Fibroblast of lung (primary cell): Measurements from ENCODE around the gene EMX2. TPM values are rescaled to one million over a fixed set of nuclear protein-coding genes. Genes with fewer than 3 reads are reported as not detected.
A peak's percentile ranks its signal among the peaks of the same experiment; 100 is the strongest.

Experiments
- DNase-seq, 2 donors: peaks; one replicate each; pipeline versions ENCODE4 v3.0.0 to v3.0.0-alpha.2; 2010; ENCODE audit warnings: low read depth in 2 of 2
- H2AFZ ChIP-seq: 2 replicates; pipeline ENCODE4 v1.5.1; 2012; ENCODE audit warnings: low read length, control low read depth, inconsistent platforms
- H3K27ac ChIP-seq: 2 replicates; pipeline ENCODE4 v1.5.1; 2011; ENCODE audit warnings: low read length, control low read depth; ENCODE audit not compliant: insufficient read depth
- H3K27me3 ChIP-seq: 2 replicates; pipeline ENCODE4 v1.5.1; 2011; ENCODE audit warnings: mild to moderate bottlenecking, low read length; ENCODE audit not compliant: control insufficient read depth, insufficient read depth
- H3K36me3 ChIP-seq: 2 replicates; pipeline ENCODE4 v1.5.1; 2011; ENCODE audit warnings: low read length; ENCODE audit not compliant: control insufficient read depth, insufficient read depth
- H3K4me1 ChIP-seq: 2 replicates; pipeline ENCODE4 v1.5.1; 2011; ENCODE audit warnings: low read length; ENCODE audit not compliant: control insufficient read depth, insufficient read depth; ENCODE audit errors: extremely low read depth
- H3K4me2 ChIP-seq: 2 replicates; pipeline ENCODE4 v1.5.1; 2011; ENCODE audit warnings: low read length, control low read depth; ENCODE audit not compliant: insufficient read depth; ENCODE audit errors: extremely low read depth
- H3K4me3 ChIP-seq, 4 experiments: fragments of 200-600 bp in 1 of 4; sonication (generic) in 1 of 4; replicated peaks in 1 of 4; 2 replicates each; pipeline ENCODE4 v1.5.1; 2011 to 2016; ENCODE audit warnings: low read length in 4 of 4, low read depth in 3 of 4, mild to moderate bottlenecking in 3 of 4, control low read depth in 2 of 4, inconsistent platforms in 1 of 4, mixed read lengths in 1 of 4; ENCODE audit not compliant: insufficient read depth in 1 of 4; ENCODE audit errors: control extremely low read depth in 1 of 4
- H3K79me2 ChIP-seq: 2 replicates; pipeline ENCODE4 v1.5.1; 2012; ENCODE audit warnings: mild to moderate bottlenecking, low read length, inconsistent platforms; ENCODE audit not compliant: control insufficient read depth, insufficient read depth
- H3K9ac ChIP-seq: 2 replicates; pipeline ENCODE4 v1.5.1; 2011; ENCODE audit warnings: mild to moderate bottlenecking, low read length, control low read depth; ENCODE audit not compliant: insufficient read depth
- H3K9me3 ChIP-seq: 2 replicates; pipeline ENCODE4 v1.5.1; 2012; ENCODE audit warnings: low read depth, low read length; ENCODE audit not compliant: control insufficient read depth, insufficient read depth
- H4K20me1 ChIP-seq: 2 replicates; pipeline ENCODE4 v1.5.1; 2011; ENCODE audit warnings: low read length; ENCODE audit not compliant: control insufficient read depth, insufficient read depth; ENCODE audit errors: extremely low read depth
- CTCF ChIP-seq, 2 donors: IDR thresholded peaks in 1 of 2; conservative IDR thresholded peaks in 1 of 2; 1 replicate in 1 of 2; 2 replicates in 1 of 2; pipeline ENCODE4 v1.5.1; 2011 to 2012; ENCODE audit warnings: low read length in 2 of 2, control low read depth in 1 of 2, inconsistent platforms in 1 of 2, low read depth in 1 of 2, mild to moderate bottlenecking in 1 of 2
- EZH2 ChIP-seq: IDR thresholded peaks from 2 replicates; pipeline ENCODE4 v1.5.1; 2012; ENCODE audit warnings: low read length, control low read depth, mild to moderate bottlenecking; ENCODE audit errors: missing control alignments
- polyA plus RNA-seq, 2 donors: library from polyadenylated mRNA; depleted of rRNA in 1 of 2; stranded (reverse) in 1 of 2; unstranded in 1 of 2; fragments of >200 nt; gene quantifications; 2 replicates each; pipeline ENCODE4 v1.2.1, GENCODE V29; 2011 to 2012; ENCODE audit warnings: missing spikeins in 1 of 2
- total RNA-seq: library from RNA; depleted of rRNA; stranded (reverse); fragments of >200 nt; gene quantifications from 2 replicates; pipeline ENCODE4 v1.2.1, GENCODE V29; 2014

The EMX2 gene
- total and polyA plus RNA-seq, 2 donors (not counting 1 experiment from before 2014, with no cell fraction given): not detected

GRCh38 chr10:117551330-117552155 is 9.0 kb downstream of the EMX2 start:
- H3K4me1 ChIP-seq: no peaks in the 10 kb centered on the region
- TF ChIP-seq EZH2: no peak
- TF ChIP-seq CTCF (conservative IDR thresholded peaks at IDR 0.05 in 1 of 2, IDR thresholded peaks at IDR 0.05 in 1 of 2; ENCODE audit: low read depth in 1 of 2, low read length in 2 of 2): no peak
- H3K9me3 ChIP-seq: no peaks in the 10 kb centered on the region
- H2AFZ ChIP-seq: no peak overlapping the region
- H3K36me3 ChIP-seq: no peaks in the 10 kb centered on the region
- H3K9ac ChIP-seq: no peak overlapping the region
- H3K27me3 ChIP-seq: peaks cover 50% of the 10 kb centered on the region
- no peaks in the 10 kb centered on the region for H3K79me2 ChIP-seq
- no peak for DNase-seq
- H3K4me2 ChIP-seq: no peak overlapping the region
- H4K20me1 ChIP-seq: no peaks in the 10 kb centered on the region
- no peak overlapping the region for H3K27ac ChIP-seq
- H3K4me3 ChIP-seq: no peak overlapping the region

GRCh38 chr10:117552156-117552631 is 9.6 kb downstream of the EMX2 start:
- Histone ChIP-seq H3K4me1 (no peaks in the 10 kb centered on the region), H3K4me2 (no peak overlapping the region), H3K9ac (no peak overlapping the region), H2AFZ (no peak overlapping the region), H3K4me3 (no peak overlapping the region), H3K27ac (no peak overlapping the region), H3K79me2 (no peaks in the 10 kb centered on the region), H3K36me3 (no peaks in the 10 kb centered on the region), H3K9me3 (no peaks in the 10 kb centered on the region), H4K20me1 (no peaks in the 10 kb centered on the region), H3K27me3 (peaks cover 44% of the 10 kb centered on the region)
- DNase-seq: no peak
- TF ChIP-seq EZH2: no peak
- no peak for TF ChIP-seq CTCF (conservative IDR thresholded peaks at IDR 0.05 in 1 of 2, IDR thresholded peaks at IDR 0.05 in 1 of 2; ENCODE audit: low read depth in 1 of 2, low read length in 2 of 2)

GRCh38 chr10:117552701-117553141 is 10.2 kb downstream of the EMX2 start:
- Histone ChIP-seq H3K36me3 (no peaks in the 10 kb centered on the region), H2AFZ (no peak overlapping the region), H4K20me1 (no peaks in the 10 kb centered on the region), H3K9me3 (no peaks in the 10 kb centered on the region), H3K4me3 (no peak overlapping the region), H3K9ac (no peak overlapping the region), H3K27ac (no peak overlapping the region), H3K79me2 (no peaks in the 10 kb centered on the region), H3K27me3 (peaks cover 39% of the 10 kb centered on the region), H3K4me2 (no peak overlapping the region), H3K4me1 (no peaks in the 10 kb centered on the region)
- DNase-seq: no peak
- TF ChIP-seq CTCF (conservative IDR thresholded peaks at IDR 0.05 in 1 of 2, IDR thresholded peaks at IDR 0.05 in 1 of 2; ENCODE audit: low read depth in 1 of 2, low read length in 2 of 2): no peak
- TF ChIP-seq EZH2: peak; percentile 80
